Mammary epithelial cell (primary cell): ENCODE results near the gene NLRX1.

Source experiments
- EZH2 ChIP-seq: IDR thresholded peaks from 2 replicates; pipeline ENCODE4 v1.6.1; 2012; ENCODE audit warnings: low read length, inconsistent platforms, borderline replicate concordance
- TF ChIP-seq, protein P1 (sequence below), 2 donors: IDR thresholded peaks in 1 of 2; conservative IDR thresholded peaks in 1 of 2; 2 replicates each; pipeline ENCODE4 v1.5.1; 2011 to 2012; ENCODE audit warnings: inconsistent platforms in 2 of 2, low read length in 2 of 2, mild to moderate bottlenecking in 2 of 2, control low read depth in 1 of 2, low read depth in 1 of 2; ENCODE audit not compliant: insufficient read depth in 1 of 2; ENCODE audit errors: extremely low read depth in 1 of 2

- TF ChIP-seq, protein P1, sequence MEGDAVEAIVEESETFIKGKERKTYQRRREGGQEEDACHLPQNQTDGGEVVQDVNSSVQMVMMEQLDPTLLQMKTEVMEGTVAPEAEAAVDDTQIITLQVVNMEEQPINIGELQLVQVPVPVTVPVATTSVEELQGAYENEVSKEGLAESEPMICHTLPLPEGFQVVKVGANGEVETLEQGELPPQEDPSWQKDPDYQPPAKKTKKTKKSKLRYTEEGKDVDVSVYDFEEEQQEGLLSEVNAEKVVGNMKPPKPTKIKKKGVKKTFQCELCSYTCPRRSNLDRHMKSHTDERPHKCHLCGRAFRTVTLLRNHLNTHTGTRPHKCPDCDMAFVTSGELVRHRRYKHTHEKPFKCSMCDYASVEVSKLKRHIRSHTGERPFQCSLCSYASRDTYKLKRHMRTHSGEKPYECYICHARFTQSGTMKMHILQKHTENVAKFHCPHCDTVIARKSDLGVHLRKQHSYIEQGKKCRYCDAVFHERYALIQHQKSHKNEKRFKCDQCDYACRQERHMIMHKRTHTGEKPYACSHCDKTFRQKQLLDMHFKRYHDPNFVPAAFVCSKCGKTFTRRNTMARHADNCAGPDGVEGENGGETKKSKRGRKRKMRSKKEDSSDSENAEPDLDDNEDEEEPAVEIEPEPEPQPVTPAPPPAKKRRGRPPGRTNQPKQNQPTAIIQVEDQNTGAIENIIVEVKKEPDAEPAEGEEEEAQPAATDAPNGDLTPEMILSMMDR (conservative IDR thresholded peaks at IDR 0.05 in 1 of 2, IDR thresholded peaks at IDR 0.05 in 1 of 2; ENCODE audit: extremely low read depth in 1 of 2, insufficient read depth in 1 of 2, low read depth in 1 of 2, low read length in 2 of 2), result no peak
- no peak for TF ChIP-seq EZH2
Observed at GRCh38 chr11:119229288-119229672, 60.8 kb downstream of the NLRX1 start.
